ENCODE results near the gene LILRB5.

Gene LILRB5

DNA sequence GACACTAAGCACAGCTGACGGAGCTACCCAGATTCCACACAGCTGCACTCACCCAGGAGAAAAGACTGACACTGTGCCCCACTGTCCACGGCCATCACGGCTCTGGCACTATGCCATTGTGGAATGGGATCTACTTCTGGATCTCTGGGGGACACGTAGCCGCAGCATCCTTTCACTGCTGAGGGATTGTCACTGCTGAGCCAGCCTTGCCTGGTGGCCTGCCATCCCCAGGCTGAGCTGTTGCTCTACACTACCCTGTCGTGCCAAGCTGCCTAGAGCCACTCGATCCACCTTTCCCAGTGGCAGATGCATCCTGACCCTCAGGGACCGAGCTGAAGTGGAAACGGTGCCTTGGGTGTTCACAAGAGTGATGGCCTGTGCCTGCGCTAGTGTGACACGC, 5.0 kb upstream of the LILRB5 start:
- no peaks in the 10 kb centered on the region for H3K4me1 Mint-ChIP-seq
- H3K9me3 Mint-ChIP-seq = no peaks in the 10 kb centered on the region
- no peak overlapping the region for H3K27ac Mint-ChIP-seq
- peaks cover 18% of the 10 kb centered on the region for H3K27me3 Mint-ChIP-seq (ENCODE audit: low read depth, poor library complexity)
- no peak for DNase-seq
- TF ChIP-seq, protein P1, sequence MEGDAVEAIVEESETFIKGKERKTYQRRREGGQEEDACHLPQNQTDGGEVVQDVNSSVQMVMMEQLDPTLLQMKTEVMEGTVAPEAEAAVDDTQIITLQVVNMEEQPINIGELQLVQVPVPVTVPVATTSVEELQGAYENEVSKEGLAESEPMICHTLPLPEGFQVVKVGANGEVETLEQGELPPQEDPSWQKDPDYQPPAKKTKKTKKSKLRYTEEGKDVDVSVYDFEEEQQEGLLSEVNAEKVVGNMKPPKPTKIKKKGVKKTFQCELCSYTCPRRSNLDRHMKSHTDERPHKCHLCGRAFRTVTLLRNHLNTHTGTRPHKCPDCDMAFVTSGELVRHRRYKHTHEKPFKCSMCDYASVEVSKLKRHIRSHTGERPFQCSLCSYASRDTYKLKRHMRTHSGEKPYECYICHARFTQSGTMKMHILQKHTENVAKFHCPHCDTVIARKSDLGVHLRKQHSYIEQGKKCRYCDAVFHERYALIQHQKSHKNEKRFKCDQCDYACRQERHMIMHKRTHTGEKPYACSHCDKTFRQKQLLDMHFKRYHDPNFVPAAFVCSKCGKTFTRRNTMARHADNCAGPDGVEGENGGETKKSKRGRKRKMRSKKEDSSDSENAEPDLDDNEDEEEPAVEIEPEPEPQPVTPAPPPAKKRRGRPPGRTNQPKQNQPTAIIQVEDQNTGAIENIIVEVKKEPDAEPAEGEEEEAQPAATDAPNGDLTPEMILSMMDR (IDR thresholded peaks at IDR 0.05) = no peak
- H3K36me3 Mint-ChIP-seq (ENCODE audit: low read depth) = no peaks in the 10 kb centered on the region
- no peak overlapping the region for H3K4me3 Mint-ChIP-seq

DNA sequence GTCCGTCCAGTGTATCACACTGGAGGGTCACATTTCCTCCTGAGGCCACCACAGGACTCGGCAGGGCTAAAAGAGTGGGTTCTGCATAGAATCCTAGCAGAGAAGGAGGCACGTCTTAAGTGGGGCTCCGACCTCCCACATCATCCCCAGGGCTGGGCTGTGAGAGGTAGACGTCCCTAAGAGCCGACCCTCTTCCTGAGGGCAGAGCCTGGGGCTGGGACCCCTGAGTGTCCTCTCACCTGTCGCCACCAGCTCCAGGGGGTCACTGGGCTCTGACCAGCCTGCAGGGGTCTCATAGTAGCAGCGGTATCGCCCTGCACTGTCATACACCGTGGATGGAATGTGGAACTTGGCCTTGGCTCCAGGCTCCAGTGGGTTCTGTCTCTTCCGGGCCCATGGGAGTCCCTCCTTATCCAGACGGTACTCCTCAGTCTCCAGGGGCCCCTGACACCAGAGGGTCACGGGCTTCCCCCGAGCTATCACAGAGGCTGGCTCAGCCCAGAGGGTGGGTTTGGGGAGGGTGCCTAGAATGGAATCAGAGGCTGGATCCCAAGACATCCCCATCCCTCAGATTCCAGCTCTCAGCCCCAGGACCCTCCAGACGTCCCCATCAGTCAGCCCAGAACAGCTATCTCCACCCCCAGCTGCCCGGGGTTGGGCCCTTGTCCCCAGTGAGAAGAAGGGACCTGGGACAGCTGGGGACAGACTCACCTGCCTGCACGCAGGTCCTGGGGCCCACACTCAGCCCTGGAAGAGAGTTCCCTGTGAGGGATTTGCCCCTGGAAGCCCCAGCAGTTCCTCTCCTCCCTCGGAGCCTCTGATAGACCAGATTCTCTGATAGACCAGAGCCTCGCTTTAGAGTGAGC, 590 bp downstream of the LILRB5 start:
- Mint-ChIP-seq H3K27me3 (ENCODE audit: low read depth, poor library complexity) (peaks cover 16% of the 10 kb centered on the region), H3K9me3 (no peaks in the 10 kb centered on the region), H3K4me1 (peaks cover 11% of the 10 kb centered on the region), H3K27ac (no peak overlapping the region), H3K36me3 (ENCODE audit: low read depth) (no peaks in the 10 kb centered on the region), H3K4me3 (no peak overlapping the region)
- TF ChIP-seq, protein P1 (IDR thresholded peaks at IDR 0.05) = no peak
- DNase-seq = no peak

DNA sequence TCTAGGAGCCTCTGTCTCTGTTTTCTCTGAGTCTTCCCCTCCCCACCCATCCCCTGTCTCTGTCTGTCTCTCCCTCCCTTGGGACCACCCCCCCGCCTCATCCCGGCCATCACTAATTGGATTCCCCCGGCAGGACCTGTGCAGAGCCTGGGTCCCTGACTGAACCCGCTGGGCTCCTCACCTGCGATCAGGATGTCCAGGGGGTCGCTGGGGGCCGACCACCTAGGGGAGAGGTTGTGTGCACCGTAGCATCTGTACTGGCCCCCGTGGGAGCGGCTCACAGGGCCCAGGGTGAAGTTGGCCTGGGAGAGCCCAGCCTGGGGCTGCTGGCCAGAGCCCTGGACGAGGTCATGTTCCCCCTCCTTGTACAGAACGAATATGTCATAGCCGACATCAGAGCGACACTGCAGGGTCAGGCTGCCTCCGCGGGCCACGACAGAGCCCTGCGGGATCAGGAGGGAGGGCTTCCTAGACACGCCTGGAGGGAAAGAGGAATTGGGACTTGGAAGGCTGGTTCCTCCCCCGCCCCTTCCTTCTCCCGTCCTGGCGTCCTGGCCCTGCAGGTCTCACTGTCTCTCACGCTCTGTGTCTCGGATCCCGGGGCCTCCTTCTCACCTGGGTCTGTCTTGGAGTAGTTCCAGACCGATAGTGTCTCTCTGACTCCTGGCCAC, 1.8 kb downstream of the LILRB5 start:
- Mint-ChIP-seq H3K36me3 (ENCODE audit: low read depth) (no peaks in the 10 kb centered on the region), H3K27me3 (ENCODE audit: low read depth, poor library complexity) (peaks cover 12% of the 10 kb centered on the region), H3K4me3 (peak overlapping the region; percentile 26), H3K27ac (no peak overlapping the region), H3K9me3 (no peaks in the 10 kb centered on the region), H3K4me1 (peaks cover 14% of the 10 kb centered on the region)
- no peak for DNase-seq
- TF ChIP-seq, protein P1 (IDR thresholded peaks at IDR 0.05) = no peak

DNA sequence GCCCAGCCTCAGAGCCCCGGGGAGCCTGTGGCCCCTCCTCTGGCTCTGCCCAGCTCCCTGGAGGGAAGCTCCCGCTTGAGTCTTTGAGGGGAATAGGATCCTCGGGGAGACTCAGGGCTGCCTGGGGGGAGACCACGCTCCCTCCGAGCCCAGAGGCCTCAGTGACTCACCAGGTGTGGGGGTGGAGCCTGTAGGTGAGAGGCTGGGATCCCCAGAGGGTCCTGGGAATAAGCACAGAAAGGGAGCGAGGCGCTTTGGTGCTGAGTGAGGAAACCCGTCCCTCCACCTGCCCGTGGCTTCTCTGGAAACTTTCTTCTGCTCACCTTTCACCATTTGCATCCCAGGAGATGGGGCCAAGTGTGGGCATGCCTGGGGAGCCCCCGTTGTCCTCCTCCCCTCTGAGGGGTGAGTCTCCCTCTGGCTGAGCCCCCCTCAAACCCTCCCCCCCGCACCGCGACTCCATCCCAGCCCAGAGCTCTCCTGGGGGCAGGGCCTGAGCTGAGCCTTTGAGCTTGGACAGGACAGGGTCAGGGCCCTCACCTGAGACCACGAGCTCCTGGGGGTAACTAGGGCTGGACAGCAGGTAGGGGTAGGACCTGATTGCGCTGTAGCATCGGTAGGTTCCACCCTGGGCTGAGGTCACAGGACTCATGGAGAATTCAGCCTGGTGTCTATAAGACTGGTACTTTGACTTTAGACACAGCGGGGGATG, 2.7 kb downstream of the LILRB5 start:
- peaks cover 17% of the 10 kb centered on the region for H3K4me1 Mint-ChIP-seq
- no peaks in the 10 kb centered on the region for H3K9me3 Mint-ChIP-seq
- no peak overlapping the region for H3K4me3 Mint-ChIP-seq
- peaks cover 13% of the 10 kb centered on the region for H3K27me3 Mint-ChIP-seq (ENCODE audit: low read depth, poor library complexity)
- DNase-seq = no peak
- TF ChIP-seq, protein P1 (IDR thresholded peaks at IDR 0.05) = no peak
- no peak overlapping the region for H3K27ac Mint-ChIP-seq
- H3K36me3 Mint-ChIP-seq (ENCODE audit: low read depth) = no peaks in the 10 kb centered on the region

DNA sequence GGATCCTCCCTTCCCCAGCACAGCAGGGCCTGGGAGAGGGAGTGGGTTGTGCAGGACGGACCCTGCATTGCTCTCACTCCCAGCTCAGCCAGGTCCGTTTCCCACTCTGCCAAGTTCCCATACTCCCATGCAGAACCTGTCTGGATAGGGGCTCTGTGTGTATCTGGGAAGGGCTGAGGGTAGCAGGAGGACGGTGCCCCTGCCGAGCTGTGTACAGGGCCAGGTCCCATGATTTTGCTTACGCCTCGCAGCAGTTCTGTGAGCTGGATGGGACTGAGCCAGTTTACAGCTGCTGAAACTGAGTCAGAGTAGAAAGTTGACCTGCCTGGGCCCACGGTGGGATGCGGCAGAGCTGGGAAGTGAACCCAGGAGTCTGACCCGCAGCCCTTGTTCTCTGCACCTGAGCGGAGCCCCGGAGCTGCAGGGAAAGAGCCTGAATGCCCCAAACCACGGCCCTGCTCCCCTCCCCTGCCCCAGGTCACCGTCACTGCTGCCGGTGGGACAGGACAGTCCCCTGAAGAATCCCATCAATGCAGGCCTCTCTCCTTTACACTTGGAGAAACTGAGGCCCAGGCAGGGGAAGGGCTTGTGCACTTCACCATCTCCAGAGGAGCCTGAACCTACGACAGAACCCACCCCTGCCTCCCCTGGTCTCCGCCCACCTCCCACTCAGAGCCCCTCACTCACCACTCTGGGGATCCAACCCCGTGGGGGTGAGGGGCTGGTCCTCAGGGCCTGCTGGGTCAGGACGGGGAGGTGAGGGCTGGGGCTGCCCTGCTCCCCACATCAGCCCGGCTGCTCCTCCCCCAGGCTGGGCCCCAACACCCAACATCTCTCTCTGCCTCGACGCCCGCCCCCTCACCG, 3.5 kb downstream of the LILRB5 start:
- H3K36me3 Mint-ChIP-seq (ENCODE audit: low read depth) = no peaks in the 10 kb centered on the region
- no peaks in the 10 kb centered on the region for H3K9me3 Mint-ChIP-seq
- H3K27me3 Mint-ChIP-seq (ENCODE audit: low read depth, poor library complexity) = peaks cover 15% of the 10 kb centered on the region
- DNase-seq = no peak
- no peak overlapping the region for H3K27ac Mint-ChIP-seq
- TF ChIP-seq, protein P1 (IDR thresholded peaks at IDR 0.05) = no peak
- H3K4me3 Mint-ChIP-seq = no peak overlapping the region
- H3K4me1 Mint-ChIP-seq = peaks cover 17% of the 10 kb centered on the region

Measured in nephron progenitor cell (in vitro differentiated cells).